KMS-11 (cell line): Measurements from ENCODE around the gene NPVF.

Source experiments
- H2AFZ ChIP-seq: fragments of 200-600 bp; sonication (generic); 2 replicates; pipeline ENCODE4 v1.6.1; 2016; ENCODE audit warnings: antibody characterized with exemption, mixed run types, low read depth
- H3K27ac ChIP-seq: fragments of 200-600 bp; sonication (generic); 2 replicates; pipeline ENCODE4 v1.6.1; 2016; ENCODE audit warnings: mild to moderate bottlenecking, mixed run types
- H3K27me3 ChIP-seq: fragments of 200-600 bp; sonication (generic); 2 replicates; pipeline ENCODE4 v1.6.1; 2017; ENCODE audit warnings: mild to moderate bottlenecking, low read depth, mixed run types, moderate library complexity; ENCODE audit not compliant: insufficient read depth
- H3K36me3 ChIP-seq: fragments of 200-600 bp; sonication (generic); 2 replicates; pipeline ENCODE4 v1.6.1; 2017; ENCODE audit warnings: mild to moderate bottlenecking, mixed run types; ENCODE audit not compliant: insufficient read depth
- H3K4me1 ChIP-seq: fragments of 200-600 bp; sonication (generic); 2 replicates; pipeline ENCODE4 v1.6.1; 2016; ENCODE audit warnings: mild to moderate bottlenecking, low read depth, mixed run types; ENCODE audit not compliant: poor library complexity, severe bottlenecking
- H3K4me2 ChIP-seq: fragments of 200-600 bp; sonication (generic); 2 replicates; pipeline ENCODE4 v1.7.0; 2016; ENCODE audit warnings: mild to moderate bottlenecking, mixed run types
- H3K4me3 ChIP-seq: fragments of 200-600 bp; sonication (generic); IDR thresholded peaks from 2 replicates; pipeline ENCODE4 v1.6.1; 2017; ENCODE audit warnings: low read depth, low read length, mixed read lengths; ENCODE audit not compliant: insufficient read depth
- H3K79me2 ChIP-seq: fragments of 200-600 bp; sonication (generic); 2 replicates; pipeline ENCODE4 v1.6.1; 2016; ENCODE audit warnings: low read depth, mixed run types; ENCODE audit not compliant: insufficient read depth
- H3K9ac ChIP-seq: fragments of 200-600 bp; sonication (generic); 2 replicates; pipeline ENCODE4 v1.6.1; 2016; ENCODE audit warnings: mild to moderate bottlenecking, mixed run types
- H4K20me1 ChIP-seq: fragments of 200-600 bp; sonication (generic); 2 replicates; pipeline ENCODE4 v1.6.1; 2016; ENCODE audit warnings: mild to moderate bottlenecking, mixed run types; ENCODE audit not compliant: insufficient read depth
- TF ChIP-seq, protein P1 (sequence below): fragments of 200-600 bp; sonication (generic); conservative IDR thresholded peaks from 2 replicates; pipeline ENCODE4 v1.6.1; 2017; ENCODE audit warnings: low read depth, mild to moderate bottlenecking, antibody characterized with exemption, low read length, moderate library complexity, mixed read lengths

NPVF gene, protein sequence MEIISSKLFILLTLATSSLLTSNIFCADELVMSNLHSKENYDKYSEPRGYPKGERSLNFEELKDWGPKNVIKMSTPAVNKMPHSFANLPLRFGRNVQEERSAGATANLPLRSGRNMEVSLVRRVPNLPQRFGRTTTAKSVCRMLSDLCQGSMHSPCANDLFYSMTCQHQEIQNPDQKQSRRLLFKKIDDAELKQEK

DNA sequence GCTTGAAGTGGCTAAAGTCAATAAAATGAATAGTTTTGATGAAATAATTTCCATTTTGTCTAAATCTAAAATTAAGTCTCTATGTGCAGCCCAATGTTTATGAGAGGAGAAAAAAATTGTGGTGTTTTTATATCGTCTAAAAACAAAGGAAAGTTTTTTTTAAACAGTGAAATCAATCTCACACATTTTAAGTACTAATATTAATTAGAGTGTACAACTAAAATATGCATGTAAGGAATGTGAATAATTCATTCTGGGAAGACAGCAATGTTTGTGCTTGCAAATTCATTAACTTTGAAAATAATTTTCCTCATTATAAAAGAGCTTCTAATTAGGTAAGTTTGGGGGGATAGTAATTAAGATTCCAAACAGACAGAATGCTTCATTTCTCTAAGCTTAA is at the start of gene NPVF:
Gene NPVF, minus strand, starts transcription at position 101 of the 400 bp plus-strand sequence. Its CDS starts 47 bp downstream, at position 54.
- no peak within 1 kb of the TSS for H3K27ac ChIP-seq

DNA sequence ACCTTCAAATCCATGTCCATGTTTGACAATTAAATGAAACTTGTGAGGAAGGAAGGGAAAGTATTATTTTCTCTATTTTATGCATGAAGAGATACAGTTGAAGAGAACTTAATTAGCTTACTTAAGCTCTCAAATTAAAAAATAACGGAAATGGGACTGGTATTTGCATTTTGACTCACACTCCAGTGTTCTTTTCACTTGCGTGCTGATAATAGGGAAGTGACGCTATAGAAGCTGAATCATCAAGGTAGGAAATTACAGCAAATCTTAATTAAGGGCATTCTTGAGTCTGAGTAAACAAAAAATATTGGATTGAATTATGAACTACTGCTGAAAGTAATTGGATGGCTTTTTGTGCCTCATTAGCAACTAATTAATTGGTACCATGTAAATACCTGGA is 44.0 kb upstream of the NPVF start:
- H4K20me1 ChIP-seq = no peaks in the 10 kb centered on the region

More for the DNA sequence above, at the start of gene NPVF:
- H3K4me2 ChIP-seq = no peak within 1 kb of the TSS
- H3K27me3 ChIP-seq = no peaks in the 10 kb centered on the region
- H3K4me3 ChIP-seq = no peak within 1 kb of the TSS
- no peaks in the 10 kb centered on the region for H3K4me1 ChIP-seq
- TF ChIP-seq, protein P1, sequence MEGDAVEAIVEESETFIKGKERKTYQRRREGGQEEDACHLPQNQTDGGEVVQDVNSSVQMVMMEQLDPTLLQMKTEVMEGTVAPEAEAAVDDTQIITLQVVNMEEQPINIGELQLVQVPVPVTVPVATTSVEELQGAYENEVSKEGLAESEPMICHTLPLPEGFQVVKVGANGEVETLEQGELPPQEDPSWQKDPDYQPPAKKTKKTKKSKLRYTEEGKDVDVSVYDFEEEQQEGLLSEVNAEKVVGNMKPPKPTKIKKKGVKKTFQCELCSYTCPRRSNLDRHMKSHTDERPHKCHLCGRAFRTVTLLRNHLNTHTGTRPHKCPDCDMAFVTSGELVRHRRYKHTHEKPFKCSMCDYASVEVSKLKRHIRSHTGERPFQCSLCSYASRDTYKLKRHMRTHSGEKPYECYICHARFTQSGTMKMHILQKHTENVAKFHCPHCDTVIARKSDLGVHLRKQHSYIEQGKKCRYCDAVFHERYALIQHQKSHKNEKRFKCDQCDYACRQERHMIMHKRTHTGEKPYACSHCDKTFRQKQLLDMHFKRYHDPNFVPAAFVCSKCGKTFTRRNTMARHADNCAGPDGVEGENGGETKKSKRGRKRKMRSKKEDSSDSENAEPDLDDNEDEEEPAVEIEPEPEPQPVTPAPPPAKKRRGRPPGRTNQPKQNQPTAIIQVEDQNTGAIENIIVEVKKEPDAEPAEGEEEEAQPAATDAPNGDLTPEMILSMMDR = no peak
- H3K9ac ChIP-seq = no peak within 1 kb of the TSS
- H2AFZ ChIP-seq = no peak within 1 kb of the TSS
- no peaks in the 10 kb centered on the region for H3K36me3 ChIP-seq
- H3K79me2 ChIP-seq = no peaks in the 10 kb centered on the region
- H4K20me1 ChIP-seq = no peaks in the 10 kb centered on the region

DNA sequence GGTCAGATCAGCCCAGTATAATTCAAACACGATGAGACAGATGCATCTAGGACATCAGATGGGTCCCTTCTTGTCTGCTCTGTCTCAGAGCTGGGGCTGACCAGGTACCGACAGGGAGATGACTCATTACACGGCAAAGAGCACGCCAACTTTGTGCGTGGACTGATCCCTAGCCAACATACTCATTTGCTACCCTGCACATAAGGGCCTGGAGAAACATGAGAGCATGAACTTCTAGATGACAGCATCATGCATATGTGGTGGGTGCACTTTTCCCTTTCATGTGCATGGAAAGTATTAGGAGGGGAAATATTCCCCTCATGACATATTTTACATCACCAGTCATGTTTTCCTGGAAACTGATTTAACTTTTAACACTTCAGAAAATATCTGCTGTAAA is 35.1 kb upstream of the NPVF start:
- no peak overlapping the region for H3K4me3 ChIP-seq
- H3K36me3 ChIP-seq = no peaks in the 10 kb centered on the region
- no peak overlapping the region for H3K27ac ChIP-seq
- no peak overlapping the region for H2AFZ ChIP-seq
- TF ChIP-seq, protein P1 = no peak
- no peak overlapping the region for H3K9ac ChIP-seq
- no peaks in the 10 kb centered on the region for H3K27me3 ChIP-seq
- H4K20me1 ChIP-seq = no peaks in the 10 kb centered on the region
- no peak overlapping the region for H3K4me2 ChIP-seq
- peaks cover 28% of the 10 kb centered on the region for H3K4me1 ChIP-seq
- H3K79me2 ChIP-seq = no peaks in the 10 kb centered on the region

More for the DNA sequence above, 44.0 kb upstream of the NPVF start:
- Histone ChIP-seq H3K4me3 (no peak overlapping the region), H3K9ac (no peak overlapping the region), H3K4me2 (no peak overlapping the region), H3K36me3 (no peaks in the 10 kb centered on the region), H3K27ac (no peak overlapping the region), H3K27me3 (no peaks in the 10 kb centered on the region), H3K4me1 (no peaks in the 10 kb centered on the region), H3K79me2 (no peaks in the 10 kb centered on the region), H2AFZ (no peak overlapping the region)
- TF ChIP-seq, protein P1 = no peak

DNA sequence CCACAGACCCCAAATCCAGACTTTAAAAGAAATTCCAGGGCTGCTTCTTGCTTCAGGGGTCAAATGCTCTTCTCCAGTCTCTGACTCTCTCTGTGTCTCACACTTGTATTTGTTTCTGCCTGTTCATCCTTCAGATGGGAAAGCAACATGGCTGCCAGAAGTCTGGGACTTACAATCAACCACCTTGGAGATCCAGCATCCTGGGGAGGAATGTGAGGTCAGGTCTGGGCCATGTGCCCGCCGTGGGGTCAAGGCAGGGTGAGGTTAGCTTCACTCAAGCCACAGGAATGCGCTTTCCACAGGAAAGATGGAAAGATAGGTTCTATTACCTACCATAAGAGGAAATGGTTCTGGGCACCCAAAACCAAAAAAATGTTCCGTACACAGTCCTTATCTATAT is 34.3 kb upstream of the NPVF start:
- H3K79me2 ChIP-seq = no peaks in the 10 kb centered on the region
- no peak overlapping the region for H3K4me2 ChIP-seq
- no peaks in the 10 kb centered on the region for H3K36me3 ChIP-seq
- no peak overlapping the region for H2AFZ ChIP-seq
- no peaks in the 10 kb centered on the region for H3K27me3 ChIP-seq
- peaks cover 28% of the 10 kb centered on the region for H3K4me1 ChIP-seq
- no peaks in the 10 kb centered on the region for H4K20me1 ChIP-seq
- H3K9ac ChIP-seq = no peak overlapping the region
- no peak overlapping the region for H3K4me3 ChIP-seq
- TF ChIP-seq, protein P1 = no peak
- no peak overlapping the region for H3K27ac ChIP-seq
